ENCODE data around the gene GCNT2.
"Not testable (repeated sequence)": the region's sequence is repeated elsewhere in the genome, so short reads cannot be mapped to it uniquely, and the experiment has no call there.

The GCNT2 gene

GRCh38 chr6:10565913-10566312 lies 44.8 kb downstream of the GCNT2 start:
- no peak for TF ChIP-seq CTCF (IDR thresholded peaks at IDR 0.05; ENCODE audit: low read depth, low read length, missing control alignments)
- no peak overlapping the region for H3K4me3 ChIP-seq (replicated peaks; ENCODE audit: low read depth, low read length)
- DNase-seq (ENCODE audit: extremely low read depth, low read depth) = no peak

GRCh38 chr6:10567256-10568026 lies 46.3 kb downstream of the GCNT2 start:
- no peak for DNase-seq (ENCODE audit: extremely low read depth, low read depth)
- TF ChIP-seq CTCF (IDR thresholded peaks at IDR 0.05; ENCODE audit: low read depth, low read length, missing control alignments) = no peak
- H3K4me3 ChIP-seq (replicated peaks; ENCODE audit: low read depth, low read length) = no peak overlapping the region

DNA sequence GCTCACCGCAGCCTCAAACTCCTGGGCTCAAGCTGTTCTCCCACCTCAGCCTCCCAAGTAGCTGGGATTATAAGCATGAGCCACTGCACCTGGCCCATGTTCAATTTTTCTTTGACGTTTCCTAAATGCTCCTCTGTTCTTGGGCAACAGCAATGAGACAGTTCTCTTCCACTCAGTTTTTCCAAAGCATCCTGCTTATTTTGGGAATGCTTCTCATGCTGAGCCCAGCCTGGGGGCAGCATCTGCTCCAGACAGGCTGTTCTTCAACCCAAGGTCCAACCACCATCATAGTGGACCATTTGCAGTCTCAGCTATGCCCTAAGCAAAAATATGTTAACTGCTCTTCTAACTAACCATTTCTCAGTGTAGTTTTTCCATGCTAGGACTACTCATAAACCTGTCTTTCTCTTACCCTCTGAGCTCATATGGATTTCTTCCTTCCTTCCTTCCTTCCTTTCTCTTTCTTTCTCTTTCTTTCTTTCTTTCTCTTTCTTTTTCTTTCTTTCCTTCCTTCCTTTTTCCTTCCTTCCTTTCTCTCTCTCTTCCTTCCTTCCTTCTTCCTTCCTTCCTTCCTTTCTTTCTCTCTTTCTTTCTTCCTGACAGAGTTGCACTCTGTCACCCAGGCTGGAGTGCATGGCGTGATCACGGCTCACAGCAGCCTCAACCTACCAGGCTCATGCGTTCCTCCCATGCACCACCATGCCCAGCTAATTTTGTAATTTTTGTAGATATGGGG lies 48.4 kb downstream of the GCNT2 start:
- no peak for DNase-seq (ENCODE audit: extremely low read depth, low read depth)

GRCh38 chr6:10575519-10575918 lies 54.4 kb downstream of the GCNT2 start:
- DNase-seq (ENCODE audit: extremely low read depth, low read depth) = not testable (repeated sequence)

More for the DNA sequence above, 48.4 kb downstream of the GCNT2 start:
- no peak for TF ChIP-seq CTCF (IDR thresholded peaks at IDR 0.05; ENCODE audit: low read depth, low read length, missing control alignments)
- H3K4me3 ChIP-seq (replicated peaks; ENCODE audit: low read depth, low read length) = no peak overlapping the region

GRCh38 chr6:10576226-10576625 lies 55.1 kb downstream of the GCNT2 start:
- H3K4me3 ChIP-seq (replicated peaks; ENCODE audit: low read depth, low read length) = no peak overlapping the region
- DNase-seq (ENCODE audit: extremely low read depth, low read depth) = no peak
- TF ChIP-seq CTCF (IDR thresholded peaks at IDR 0.05; ENCODE audit: low read depth, low read length, missing control alignments) = no peak

More at GRCh38 chr6:10575519-10575918, 54.4 kb downstream of the GCNT2 start:
- not testable (repeated sequence) for H3K4me3 ChIP-seq (replicated peaks; ENCODE audit: low read depth, low read length)

- TF ChIP-seq CTCF (IDR thresholded peaks at IDR 0.05; ENCODE audit: low read depth, low read length, missing control alignments) = no peak
- no peak overlapping the region for H3K4me3 ChIP-seq (replicated peaks; ENCODE audit: low read depth, low read length)
- DNase-seq (ENCODE audit: extremely low read depth, low read depth) = no peak
Measured at GRCh38 chr6:10577112-10577511, 56.0 kb downstream of the GCNT2 start.

- DNase-seq (ENCODE audit: extremely low read depth, low read depth) = no peak
- no peak overlapping the region for H3K4me3 ChIP-seq (replicated peaks; ENCODE audit: low read depth, low read length)
- no peak for TF ChIP-seq CTCF (IDR thresholded peaks at IDR 0.05; ENCODE audit: low read depth, low read length, missing control alignments)
Measured at GRCh38 chr6:10578723-10579122, 57.6 kb downstream of the GCNT2 start.
